Left ventricle myocardium superior (tissue), 1 donor: Measurements from ENCODE around the gene AK6. TPM values are rescaled to one million over a fixed set of nuclear protein-coding genes. Genes with fewer than 3 reads are reported as not detected.

Source experiments
- total RNA-seq: library from RNA; stranded (reverse); fragmentation: NEBNext Ultra II Directional; extraction: Animal tissue kit (Norgen Biotek cat#: 25700); gene quantifications from one replicate; pipeline ENCODE4 v1.2.1, GENCODE V29; 2021
- donor health status: DM: no; HTN: yes; CAD: no; lungs with severe emphysema.

AK6 gene
- total RNA-seq, 1 donor from 2014 or later, result 34.8 TPM

Other genes starting within 250 kb of the AK6 start
- gene CCNB1, start 202.4 kb downstream of the AK6 start, total RNA-seq, result 4.0 TPM
- 3.5 TPM for gene CENPH, start 179.9 kb downstream of the AK6 start, total RNA-seq
- gene CDK7, start 134.6 kb downstream of the AK6 start, total RNA-seq, result 12.9 TPM
- gene CCDC125, start 36.7 kb downstream of the AK6 start, total RNA-seq, result 2.9 TPM
- 38.7 TPM for gene TAF9, start within 50 bp of the AK6 start, total RNA-seq
- 18.3 TPM for gene RAD17, start 298 bp upstream of the AK6 start, total RNA-seq
- gene MARVELD2, start 45.6 kb upstream of the AK6 start, total RNA-seq, result 1.8 TPM
- 1.6 TPM for gene OCLN, start 123.3 kb upstream of the AK6 start, total RNA-seq
- 18.0 TPM for gene GTF2H2C, start 190.7 kb upstream of the AK6 start, total RNA-seq